T-cell (primary cell): ENCODE measurements around the gene GIT2. TPM values are rescaled to one million over a fixed set of nuclear protein-coding genes. Genes with fewer than 3 reads are reported as not detected.

ENCODE experiments used
- ATAC-seq, 4 experiments: fragments of 200-7000 bp in 3 of 4; fragments of 150-1000 bp in 1 of 4; cut with Tn5 transposase; replicated peaks in 1 of 4; 1 replicate in 3 of 4; 2 replicates in 1 of 4; pipeline ENCODE4 v1.10.0; 2021; ENCODE audit warnings: moderate library complexity in 3 of 4, mild to moderate bottlenecking in 2 of 4, moderate number of reproducible peaks in 1 of 4
- CTCF ChIA-PET, 2 donors: fragments of 300-600 bp; sonication (Branson Sonifier 250); formaldehyde crosslinking; loops; one replicate each; lab custom pipeline; 2022; ENCODE audit warnings: antibody characterized with exemption in 2 of 2; lab: Charles Lee
- POLR2A ChIA-PET, 2 donors: fragments of 300-600 bp; sonication (Branson Sonifier 250); formaldehyde crosslinking; loops; one replicate each; lab custom pipeline; 2022; ENCODE audit warnings: antibody characterized with exemption in 2 of 2; lab: Charles Lee
- DNase-seq, 35 experiments: peaks; one replicate each; pipeline versions ENCODE4 v3.0.0 to v3.0.0-alpha.2; 2013 to 2023
- H3K27ac ChIP-seq: one replicate; pipeline ENCODE4 v1.5.1; 2013; ENCODE audit warnings: low read length
- H3K27me3 ChIP-seq, 2 experiments: replicated peaks in 1 of 2; 1 replicate in 1 of 2; 2 replicates in 1 of 2; pipeline versions ENCODE4 v1.6.1 to v1.7.0; 2013; ENCODE audit warnings: low read length in 1 of 2, mixed read lengths in 1 of 2; ENCODE audit not compliant: control insufficient read depth in 2 of 2, insufficient read depth in 2 of 2; ENCODE audit errors: extremely low read depth in 1 of 2
- H3K36me3 ChIP-seq, 2 donors: 1 replicate in 1 of 2; 2 replicates in 1 of 2; pipeline versions ENCODE4 v1.6.1 to v1.7.0; 2013; ENCODE audit warnings: low read length in 1 of 2; ENCODE audit not compliant: control insufficient read depth in 2 of 2, insufficient read depth in 1 of 2; ENCODE audit errors: extremely low read depth in 1 of 2
- H3K4me1 ChIP-seq, 2 experiments: 1 replicate in 1 of 2; 2 replicates in 1 of 2; pipeline versions ENCODE4 v1.6.1 to v1.7.0; 2013; ENCODE audit warnings: low read length in 2 of 2, mixed read lengths in 1 of 2; ENCODE audit not compliant: insufficient read depth in 2 of 2, control insufficient read depth in 1 of 2; ENCODE audit errors: extremely low read depth in 1 of 2
- H3K4me3 ChIP-seq, 2 donors: 1 replicate in 1 of 2; 2 replicates in 1 of 2; pipeline versions ENCODE4 v1.5.1 to v1.7.0; 2013; ENCODE audit warnings: mild to moderate bottlenecking in 2 of 2, low read length in 1 of 2, moderate library complexity in 1 of 2; ENCODE audit not compliant: control insufficient read depth in 1 of 2; ENCODE audit errors: extremely low read depth in 1 of 2
- H3K9me3 ChIP-seq: 2 replicates; pipeline ENCODE4 v1.7.0; 2013
- H3K27ac Mint-ChIP-seq, 2 donors: one replicate each; pipeline ENCODE4 v1.8.0; 2020 to 2021; ENCODE audit warnings: mild to moderate bottlenecking in 2 of 2, mixed read lengths in 2 of 2
- H3K27me3 Mint-ChIP-seq, 2 donors: one replicate each; pipeline ENCODE4 v1.8.0; 2021 to 2022; ENCODE audit warnings: mixed read lengths in 2 of 2
- H3K36me3 Mint-ChIP-seq: one replicate; pipeline ENCODE4 v1.8.0; 2021; ENCODE audit warnings: mixed read lengths
- H3K4me1 Mint-ChIP-seq, 3 donors: one replicate each; pipeline ENCODE4 v1.8.0; 2020 to 2022; ENCODE audit warnings: mixed read lengths in 3 of 3, mild to moderate bottlenecking in 1 of 3
- H3K4me3 Mint-ChIP-seq, 3 donors: one replicate each; pipeline ENCODE4 v1.8.0; 2020 to 2022; ENCODE audit warnings: mild to moderate bottlenecking in 3 of 3, mixed read lengths in 3 of 3, moderate library complexity in 3 of 3
- H3K9me3 Mint-ChIP-seq, 3 donors: one replicate each; pipeline ENCODE4 v1.8.0; 2020 to 2022; ENCODE audit warnings: mixed read lengths in 3 of 3
- WGBS: methylation state at CpG from one replicate; pipeline ENCODE4 v1.1.5; 2013; ENCODE audit warnings: missing lambda C conversion rate; ENCODE audit not compliant: insufficient coverage; 5-methylcytosine and 5-hydroxymethylcytosine counted together
- total RNA-seq, 35 experiments: library from RNA in 6 of 35; stranded (reverse) in 6 of 35; fragments of 120-200 nt in 1 of 35; gene quantifications; one replicate each; pipeline versions ENCODE4 v1.2.1 to v1.2.4 and lab custom pipeline; 2013 to 2026

The GIT2 gene
- total RNA-seq, 5 donors from 2014 or later (not counting 1 experiment from before 2014, with no cell fraction given): 96.7 to 132 (median 108) TPM

GRCh38 chr12:110020956-110021355 is 24.8 kb upstream of the GIT2 start:
- H3K9me3 Mint-ChIP-seq: no peaks in the 10 kb centered on the region
- Histone ChIP-seq H3K27ac (no peak overlapping the region), H3K9me3 (no peaks in the 10 kb centered on the region), H3K4me3 (no peak overlapping the region), H3K4me1 (no peaks in the 10 kb centered on the region), H3K27me3 (no peaks in the 10 kb centered on the region), H3K36me3 (peaks cover 13 to 89% of the 10 kb centered on the region in 2 donors)
- ATAC-seq: no peak
- H3K4me1 Mint-ChIP-seq: no peaks in the 10 kb centered on the region
- H3K36me3 Mint-ChIP-seq: peaks cover 52% of the 10 kb centered on the region
- CTCF ChIA-PET: interaction anchor here in 1 of 2 donors (0.6 to 0.7 kb wide), 3 partner anchors 579 to 1891 kb away, joined by 3 to 4 read pairs (median 3); no protein-coding TSS in a partner anchor
- H3K27ac Mint-ChIP-seq: no peak overlapping the region
- POLR2A ChIA-PET: no interaction called here
- 100% methylated on average over 4 of the region's 4 CpGs for WGBS
- H3K4me3 Mint-ChIP-seq: no peak overlapping the region
- no peaks in the 10 kb centered on the region for H3K27me3 Mint-ChIP-seq
- no peak for DNase-seq

GRCh38 chr12:110015132-110015531 is 19.0 kb upstream of the GIT2 start:
- Histone ChIP-seq H3K9me3 (no peaks in the 10 kb centered on the region), H3K27ac (peak overlapping the region; percentile 40), H3K4me3 (no peak overlapping the region), H3K36me3 (peaks cover 8 to 68% of the 10 kb centered on the region in 2 donors), H3K27me3 (no peaks in the 10 kb centered on the region), H3K4me1 (peaks cover 7 to 19% of the 10 kb centered on the region in 2 experiments)
- no peaks in the 10 kb centered on the region for H3K27me3 Mint-ChIP-seq
- peaks cover 38 to 42% (median 40%) of the 10 kb centered on the region in 3 donors for H3K4me1 Mint-ChIP-seq
- no peaks in the 10 kb centered on the region for H3K9me3 Mint-ChIP-seq
- CTCF ChIA-PET: no interaction called here
- DNase-seq (peak in 2 of 35 experiments; percentile 8 to 60), ATAC-seq (peak; percentile 60 to 73 (median 63))
- peak overlapping the region in 1 of 3 donors; percentile 31 for H3K4me3 Mint-ChIP-seq
- 0% methylated on average over 2 of the region's 2 CpGs for WGBS
- peak overlapping the region; percentile 85 to 88 for H3K27ac Mint-ChIP-seq
- H3K36me3 Mint-ChIP-seq: peaks cover 44% of the 10 kb centered on the region
- POLR2A ChIA-PET: no interaction called here

- Histone ChIP-seq H3K4me3 (no peak overlapping the region), H3K27ac (peak overlapping the region; percentile 53), H3K4me1 (peaks cover 7 to 25% of the 10 kb centered on the region in 2 experiments), H3K27me3 (no peaks in the 10 kb centered on the region), H3K9me3 (no peaks in the 10 kb centered on the region), H3K36me3 (peaks cover 2 to 44% of the 10 kb centered on the region in 2 donors)
- H3K36me3 Mint-ChIP-seq: peaks cover 36% of the 10 kb centered on the region
- no peak for DNase-seq
- POLR2A ChIA-PET: no interaction called here
- no peak overlapping the region for H3K4me3 Mint-ChIP-seq
- H3K9me3 Mint-ChIP-seq: no peaks in the 10 kb centered on the region
- no peak for ATAC-seq
- CTCF ChIA-PET: interaction anchor here in 1 of 2 donors (0.5 kb wide), 1 partner anchor 207 kb away, joined by 3 read pairs; no protein-coding TSS in a partner anchor
- H3K4me1 Mint-ChIP-seq: peaks cover 58 to 63% (median 59%) of the 10 kb centered on the region in 3 donors
- WGBS: 74% methylated on average over 3 of the region's 4 CpGs
- H3K27ac Mint-ChIP-seq: peak overlapping the region; percentile 81 to 88
- H3K27me3 Mint-ChIP-seq: no peaks in the 10 kb centered on the region
Measured at GRCh38 chr12:110012659-110013058, 16.5 kb upstream of the GIT2 start.

- no peaks in the 10 kb centered on the region for H3K9me3 Mint-ChIP-seq
- H3K4me1 Mint-ChIP-seq: peaks cover 60 to 64% (median 62%) of the 10 kb centered on the region in 3 donors
- Histone ChIP-seq H3K36me3 (peaks cover 2 to 41% of the 10 kb centered on the region in 2 donors), H3K9me3 (no peaks in the 10 kb centered on the region), H3K27me3 (no peaks in the 10 kb centered on the region), H3K4me1 (peaks cover 7 to 25% of the 10 kb centered on the region in 2 experiments), H3K4me3 (no peak overlapping the region), H3K27ac (peak overlapping the region; percentile 53)
- H3K4me3 Mint-ChIP-seq: no peak overlapping the region
- POLR2A ChIA-PET: interaction anchor here in 1 of 2 donors (0.6 kb wide), 1 partner anchor 8 kb away, joined by 4 read pairs; no protein-coding TSS in a partner anchor
- peaks cover 31% of the 10 kb centered on the region for H3K36me3 Mint-ChIP-seq
- ATAC-seq: no peak
- H3K27me3 Mint-ChIP-seq: no peaks in the 10 kb centered on the region
- whole genome bisulfite sequencing: 75% methylated on average over 2 of the region's 6 CpGs
- CTCF ChIA-PET: interaction anchor here in 1 of 2 donors (0.5 to 1.1 kb wide), 2 partner anchors 31 to 206 kb away, joined by 3 to 4 read pairs; no protein-coding TSS in a partner anchor
- DNase-seq: peak in 10 of 35 experiments; percentile 8 to 42 (median 20)
- peak overlapping the region; percentile 81 to 88 for H3K27ac Mint-ChIP-seq
Measured at GRCh38 chr12:110012137-110012536, 16.0 kb upstream of the GIT2 start.

- Histone ChIP-seq H3K27ac (peak overlapping the region; percentile 53), H3K4me3 (peak overlapping the region in 1 of 2 donors; percentile 19), H3K9me3 (no peaks in the 10 kb centered on the region), H3K27me3 (no peaks in the 10 kb centered on the region), H3K36me3 (peaks cover 2 to 31% of the 10 kb centered on the region in 2 donors), H3K4me1 (peaks cover 7 to 27% of the 10 kb centered on the region in 2 experiments)
- ATAC-seq (peak in 2 of 4 experiments; percentile 35 to 45), DNase-seq (peak in 6 of 35 experiments; percentile 10 to 39 (median 25))
- H3K4me3 Mint-ChIP-seq: peak overlapping the region in 2 of 3 donors; percentile 15 to 69
- no peaks in the 10 kb centered on the region for H3K27me3 Mint-ChIP-seq
- H3K27ac Mint-ChIP-seq: peak overlapping the region; percentile 81 to 88
- ChIA-PET POLR2A (interaction anchor here (0.7 kb wide), 2 partner anchors 564 to 605 kb away, joined by 3 to 4 read pairs; no protein-coding TSS in a partner anchor), CTCF (interaction anchor here (0.6 to 1.1 kb wide), 3 partner anchors 20 to 437 kb away, joined by 3 to 4 read pairs (median 4); partner anchors contain the start of gene MVK (in 1 of the 2))
- H3K4me1 Mint-ChIP-seq: peaks cover 69 to 75% (median 71%) of the 10 kb centered on the region in 3 donors
- WGBS: 86% methylated on average over 6 of the region's 13 CpGs
- H3K9me3 Mint-ChIP-seq: no peaks in the 10 kb centered on the region
- peaks cover 29% of the 10 kb centered on the region for H3K36me3 Mint-ChIP-seq
Measured at GRCh38 chr12:110010853-110011723, 14.9 kb upstream of the GIT2 start.
